NCI-H128 (cell line): ENCODE measurements around the gene TXNRD2.

Source experiments
- DNase-seq: peaks from one replicate; lab custom pipeline; 2025; ENCODE audit not compliant: unreplicated experiment; lab: John Stamatoyannopoulos, UW

Gene TXNRD2

GRCh38 chr22:19828035-19828401 lies 113.6 kb downstream of the TXNRD2 start:
- no peak for DNase-seq

GRCh38 chr22:19827341-19828034 lies 114.1 kb downstream of the TXNRD2 start:
- DNase-seq = no peak

DNA sequence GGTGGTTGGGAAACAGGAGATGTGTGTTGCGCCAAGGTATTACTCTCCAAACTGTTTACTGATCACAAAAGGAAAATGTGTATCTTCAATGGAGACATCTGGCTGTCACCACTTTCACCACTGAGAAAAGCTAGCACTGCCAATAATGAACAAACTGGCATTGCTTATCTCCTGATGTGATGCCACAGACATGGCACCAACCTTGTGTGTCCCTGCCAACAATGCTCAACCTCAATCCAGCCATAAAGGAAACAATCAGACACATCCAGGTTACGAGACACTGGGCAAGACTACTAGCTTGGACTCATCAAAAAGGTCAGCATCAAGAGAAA lies 115.0 kb downstream of the TXNRD2 start:
- DNase-seq = no peak

GRCh38 chr22:19825904-19826618 lies 115.6 kb downstream of the TXNRD2 start:
- DNase-seq = no peak
